Stimulated activated CD4-positive, alpha-beta T cell treated with anti-CD3 and anti-CD28 coated beads, Interleukin-4, amount 100 ng/mL, for 24 hours (primary cell): ENCODE data around the gene STK33.

Source experiments
- DNase-seq: peaks from one replicate; pipeline ENCODE4 v3.0.0-alpha.2; 2020

Gene STK33

DNA sequence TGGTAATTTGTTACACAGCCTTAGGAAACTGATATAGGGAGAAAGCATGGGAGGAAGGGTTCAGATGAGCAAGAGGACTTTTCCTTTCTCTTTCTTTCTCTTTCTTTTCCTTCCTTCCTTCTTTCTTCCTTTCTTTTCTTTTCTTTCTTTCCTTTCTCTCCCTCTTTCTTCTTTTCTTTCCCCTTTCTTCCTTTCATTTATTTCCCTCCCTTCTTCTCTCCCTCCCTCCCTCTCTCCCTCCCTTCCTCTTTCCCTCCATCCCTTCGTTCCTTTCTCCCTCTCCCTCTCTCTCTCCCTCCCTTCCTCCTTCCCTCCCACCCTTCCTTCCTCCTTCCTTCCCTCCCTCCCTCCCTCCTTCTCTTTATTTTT, 222.5 kb downstream of the STK33 start:
- DNase-seq: no peak

DNA sequence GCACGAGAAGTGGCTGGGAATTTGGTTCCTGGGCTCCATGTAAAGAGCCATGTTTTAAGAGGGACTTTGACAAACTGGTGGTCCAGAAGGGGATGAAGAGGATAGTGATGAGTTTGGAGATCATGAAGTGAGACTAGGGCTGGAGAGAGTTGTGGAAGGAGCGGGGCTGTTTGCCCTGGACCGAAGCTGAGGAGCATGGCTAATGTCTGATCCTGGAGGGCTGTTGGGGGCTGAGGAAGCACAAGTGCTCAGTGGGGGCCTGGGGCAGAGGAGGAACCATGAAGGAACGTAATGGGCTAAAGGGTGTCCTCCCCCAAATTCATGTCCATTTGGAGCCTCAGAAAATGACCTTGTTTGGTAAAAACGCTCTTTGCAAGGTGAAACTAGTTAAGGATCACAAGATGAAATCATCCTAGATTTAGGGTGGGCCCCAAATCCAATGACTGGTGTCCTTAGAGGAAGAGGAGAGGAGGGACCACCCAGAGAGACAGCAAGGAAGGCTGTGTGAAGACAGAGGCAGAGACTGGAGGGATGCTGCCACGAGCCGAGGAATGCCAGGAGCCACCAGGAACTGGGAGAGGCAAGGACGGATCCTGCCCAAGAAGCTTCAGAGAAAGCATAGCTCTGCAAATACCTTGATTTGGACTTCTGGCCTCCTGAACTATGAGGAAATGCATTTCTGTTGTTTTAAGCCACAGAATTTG, 223.1 kb downstream of the STK33 start:
- no peak for DNase-seq

DNA sequence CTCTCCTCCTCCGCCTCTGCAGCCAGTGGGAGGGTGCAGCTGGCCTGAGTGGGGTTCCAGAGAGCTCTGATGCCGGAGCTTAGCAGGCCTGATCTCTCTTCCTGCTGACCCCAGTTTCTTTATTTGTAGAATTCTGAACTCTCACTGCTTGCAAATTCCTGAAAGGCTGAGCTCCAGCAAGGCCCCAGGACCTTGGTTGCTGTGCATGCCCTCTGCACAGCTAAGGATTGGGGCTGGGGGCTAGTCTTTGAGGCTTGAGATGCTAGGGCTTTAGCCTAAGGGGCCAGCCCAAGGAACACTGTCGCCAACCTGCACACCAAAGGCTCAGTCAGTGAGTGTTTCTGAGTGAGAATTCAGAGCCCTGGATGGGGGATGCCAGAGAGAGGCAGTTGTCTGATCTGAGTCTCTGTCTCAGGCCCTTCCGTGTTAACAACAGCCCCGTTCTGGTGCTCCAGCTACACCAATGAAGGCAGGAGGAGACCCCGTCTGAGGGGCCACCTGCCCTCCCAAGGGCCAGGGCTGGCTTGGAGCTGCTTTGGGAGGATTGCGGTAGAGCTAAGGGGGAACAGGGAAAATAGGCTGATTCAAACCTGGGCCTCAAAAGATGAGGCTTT, 224.3 kb downstream of the STK33 start:
- no peak for DNase-seq

DNA sequence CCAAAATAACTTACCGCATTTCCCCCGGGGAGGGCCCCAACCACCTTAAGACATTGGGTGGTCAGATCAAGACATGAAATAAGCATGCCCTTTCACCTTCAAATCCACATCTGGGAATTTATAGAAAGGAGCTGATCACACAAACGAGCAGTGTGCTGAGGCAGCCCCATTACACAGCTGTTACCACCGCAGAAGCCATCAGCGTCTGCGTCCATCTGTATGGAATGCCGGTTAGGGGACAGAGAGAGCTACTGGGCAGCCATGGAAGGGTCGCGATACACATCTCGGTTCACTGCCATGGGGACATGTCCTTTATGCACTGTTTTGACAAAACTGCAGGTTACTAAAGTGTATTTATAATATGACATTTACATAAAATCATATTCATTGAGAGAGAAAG, 225.3 kb downstream of the STK33 start:
- DNase-seq: no peak

DNA sequence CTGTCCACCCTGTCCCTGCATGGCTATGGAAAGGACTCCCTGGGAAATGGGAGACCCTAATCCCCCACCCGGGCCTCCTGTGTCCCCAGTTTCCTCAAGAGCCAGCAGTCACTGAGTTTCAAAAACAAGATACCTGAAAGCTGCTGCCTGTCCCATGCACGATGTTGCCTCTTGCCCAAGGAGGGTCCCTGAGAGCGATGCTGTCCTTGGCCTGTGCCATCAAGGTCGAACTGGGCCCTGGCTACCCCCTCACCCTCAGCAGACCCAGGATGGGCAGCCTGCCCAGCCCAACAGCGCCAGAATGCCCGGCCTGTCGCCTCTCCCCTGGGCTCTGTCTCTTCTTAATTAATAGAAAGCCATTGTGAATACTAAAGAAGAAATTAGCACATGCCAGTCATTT, 225.8 kb downstream of the STK33 start:
- DNase-seq: no peak

DNA sequence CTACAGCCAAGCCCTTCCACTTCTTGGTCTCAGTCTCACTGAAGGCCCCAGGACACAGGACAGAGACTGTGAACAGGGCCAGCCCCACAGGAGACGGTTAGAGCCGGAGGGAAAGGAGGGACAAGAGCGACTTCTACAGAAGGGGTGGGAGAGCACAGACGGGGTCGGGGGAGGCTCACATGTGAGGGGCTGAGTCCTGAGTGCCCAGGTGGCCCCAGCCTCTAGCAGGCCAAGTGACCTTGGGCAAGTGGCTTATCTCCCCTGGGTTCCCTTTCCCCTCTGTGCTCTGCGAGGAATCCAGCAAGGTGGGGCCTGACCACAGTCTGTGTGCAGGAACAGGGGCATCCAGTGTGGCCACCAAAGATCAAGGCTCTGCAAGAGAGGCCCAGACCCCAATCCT, 227.7 kb downstream of the STK33 start:
- DNase-seq: no peak

DNA sequence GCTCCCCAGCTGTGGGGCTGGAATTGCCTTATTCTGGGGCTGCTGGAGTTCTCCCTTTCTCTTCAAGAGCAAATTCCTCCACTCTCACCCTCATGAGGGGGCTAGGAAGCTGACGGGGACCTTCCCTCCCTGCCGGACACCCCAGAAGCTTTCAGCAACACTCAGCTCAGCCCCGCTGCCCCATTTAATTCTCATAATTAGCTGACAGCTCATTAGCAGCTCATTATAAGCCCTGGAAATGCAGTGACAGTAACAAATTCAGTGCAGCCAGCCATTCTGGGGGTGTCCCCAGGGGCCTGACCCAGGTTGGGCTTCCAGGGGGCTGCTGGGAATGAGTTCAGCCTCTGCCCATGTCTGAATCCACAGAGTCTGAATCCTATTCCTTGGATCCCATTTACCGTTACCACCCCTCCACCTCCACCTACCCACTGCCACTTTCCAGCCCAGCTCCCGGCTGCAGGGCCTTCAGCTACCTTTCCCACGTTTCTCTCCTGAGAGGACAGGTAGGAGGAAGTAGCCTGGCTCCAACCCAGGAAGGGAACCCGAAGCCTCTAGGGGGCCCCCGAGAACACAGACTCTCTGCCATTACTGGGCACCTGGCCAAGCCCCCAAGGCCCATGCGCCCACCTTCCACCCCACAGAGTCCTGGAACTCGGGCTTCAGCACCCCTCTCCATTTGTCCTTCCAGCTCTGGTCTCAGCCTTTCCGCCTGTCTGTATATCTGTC, 228.6 kb downstream of the STK33 start:
- no peak for DNase-seq

DNA sequence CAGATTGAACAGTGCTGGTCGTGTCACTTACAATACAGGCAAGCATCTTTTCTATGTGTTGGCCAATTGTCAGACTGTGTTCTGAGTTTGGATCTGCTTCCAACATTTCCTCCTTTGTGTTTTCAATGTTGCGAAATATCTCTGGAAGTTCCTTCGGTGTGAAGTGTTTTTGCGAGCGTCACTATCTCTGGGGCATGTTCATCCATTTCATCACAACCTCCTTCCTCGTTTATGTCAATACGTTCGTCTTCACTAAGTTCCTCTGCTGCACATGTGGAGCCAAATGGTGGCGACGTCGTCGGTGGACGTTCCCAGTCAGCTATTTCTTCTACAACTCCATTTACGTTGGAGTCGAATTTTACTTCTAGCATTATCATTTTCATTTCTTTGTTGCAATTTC, 230.1 kb downstream of the STK33 start:
- DNase-seq: no peak

DNA sequence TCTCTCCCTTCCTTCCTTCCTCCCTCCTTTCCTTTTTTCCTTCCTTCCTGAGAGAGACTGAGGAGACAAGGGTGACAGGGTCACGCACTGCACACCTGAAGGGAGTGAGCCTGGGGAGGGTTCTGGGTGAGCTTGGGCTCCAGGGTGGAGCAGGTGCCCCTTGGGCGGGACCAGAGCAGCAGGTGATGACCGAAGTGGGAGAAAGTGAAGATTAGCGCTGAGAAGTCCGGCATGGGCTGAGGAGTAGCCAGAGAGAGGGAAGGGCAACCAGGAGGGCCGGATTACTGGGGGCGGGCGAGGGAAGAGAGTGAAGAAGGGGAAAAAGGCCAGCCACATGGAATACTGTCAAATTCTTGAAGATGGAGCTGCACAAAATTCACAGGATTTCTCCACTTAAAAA, 231.1 kb downstream of the STK33 start:
- no peak for DNase-seq

DNA sequence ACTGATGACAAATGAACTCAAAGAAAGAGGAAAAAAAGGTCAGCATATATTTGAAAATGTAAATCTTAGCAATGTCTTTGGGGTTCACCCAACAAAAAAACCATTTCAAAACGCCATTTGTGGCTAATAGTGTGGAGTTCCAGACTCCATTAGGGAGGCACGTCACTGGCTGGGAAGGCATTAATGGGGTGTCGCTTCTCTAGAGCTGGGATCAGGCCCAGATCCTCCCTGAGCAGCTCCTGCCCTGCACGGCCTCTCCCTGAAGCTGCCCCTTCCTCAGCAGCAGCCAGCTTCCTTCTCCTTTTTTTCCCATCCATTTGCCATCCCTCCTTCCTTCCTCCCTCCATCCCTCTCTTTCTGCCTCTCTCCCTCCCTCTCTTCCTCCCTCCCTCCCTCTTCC, 231.5 kb downstream of the STK33 start:
- no peak for DNase-seq

DNA sequence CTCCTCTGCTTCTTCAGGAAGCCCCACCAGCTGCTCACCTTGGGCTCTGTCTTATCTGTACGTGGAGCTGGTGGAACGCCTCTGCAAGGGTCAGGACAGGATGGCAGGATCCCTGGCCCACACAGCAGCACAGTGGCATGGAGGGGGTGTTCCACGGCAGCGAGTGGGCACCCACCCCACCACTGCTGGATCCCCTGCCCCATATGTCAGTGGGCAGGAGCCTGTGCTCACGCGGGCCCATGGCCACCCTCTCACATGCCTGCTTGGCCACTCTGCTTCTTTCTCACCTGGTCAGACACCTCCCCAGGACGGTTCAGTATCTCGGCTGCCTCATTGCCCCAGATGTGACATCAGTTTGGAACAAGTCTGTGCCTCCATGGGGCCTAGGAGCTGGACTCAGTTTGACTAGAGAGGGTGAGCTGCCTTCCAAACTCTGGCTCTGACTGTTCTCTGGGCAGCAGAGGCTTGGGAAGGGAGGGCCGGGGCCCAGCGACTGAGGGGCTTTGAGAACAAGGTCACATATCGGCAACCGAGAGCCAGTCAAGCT, 232.3 kb downstream of the STK33 start:
- DNase-seq: no peak

DNA sequence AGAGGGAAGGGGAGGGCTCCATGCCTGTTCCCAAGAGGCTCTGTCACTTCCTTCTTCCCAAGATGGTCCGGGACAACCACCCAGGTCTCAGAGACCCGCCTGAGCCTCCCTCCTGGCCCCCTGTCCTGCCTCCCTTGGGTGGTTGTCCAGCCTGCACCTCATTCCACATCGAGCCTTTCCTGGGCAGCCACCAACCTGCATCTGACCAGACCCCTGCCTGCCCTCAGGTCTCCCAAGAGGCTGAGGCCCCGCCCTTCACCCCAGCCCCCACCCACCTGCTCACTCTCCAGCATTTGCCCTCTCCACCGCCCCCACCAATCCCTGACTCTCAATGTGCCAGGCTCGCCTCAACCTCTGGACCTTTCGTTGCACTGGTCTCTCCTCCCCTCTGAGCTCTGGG, 232.8 kb downstream of the STK33 start:
- no peak for DNase-seq

DNA sequence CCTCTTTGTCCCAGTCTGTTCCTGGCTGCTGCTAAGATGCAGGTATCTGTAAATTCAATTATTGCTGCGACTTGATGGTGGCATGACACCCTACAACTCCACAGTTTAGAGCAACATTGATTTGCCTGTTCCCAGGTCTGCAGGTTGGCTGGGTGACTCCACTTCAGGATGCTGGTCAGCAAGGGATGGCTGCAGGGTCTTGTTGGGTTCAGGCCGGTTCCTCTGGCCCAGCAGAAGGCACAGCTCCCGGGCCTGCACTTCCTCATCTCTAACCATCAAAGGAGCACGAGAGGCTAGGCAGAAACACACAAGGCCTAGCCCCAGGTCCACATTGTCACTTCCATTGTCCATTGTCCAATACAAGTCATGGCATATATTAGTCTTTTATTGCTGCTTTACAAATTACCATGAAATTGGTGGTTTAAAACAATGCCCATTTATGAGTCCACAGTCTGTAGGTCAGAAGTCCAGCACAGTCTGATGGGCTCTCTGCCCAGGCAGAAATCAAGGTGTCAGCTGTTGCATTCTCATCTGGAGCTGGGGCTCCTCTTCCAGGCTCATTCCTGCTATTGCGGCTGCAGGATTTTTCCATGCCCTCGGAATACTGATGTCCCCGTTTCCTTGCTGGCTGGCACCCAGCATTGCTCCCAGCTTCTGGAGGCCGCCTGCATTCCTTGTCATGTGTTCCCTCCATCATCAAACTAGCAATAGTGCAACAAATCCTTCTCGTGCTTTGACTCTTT, 233.8 kb downstream of the STK33 start:
- DNase-seq: no peak

DNA sequence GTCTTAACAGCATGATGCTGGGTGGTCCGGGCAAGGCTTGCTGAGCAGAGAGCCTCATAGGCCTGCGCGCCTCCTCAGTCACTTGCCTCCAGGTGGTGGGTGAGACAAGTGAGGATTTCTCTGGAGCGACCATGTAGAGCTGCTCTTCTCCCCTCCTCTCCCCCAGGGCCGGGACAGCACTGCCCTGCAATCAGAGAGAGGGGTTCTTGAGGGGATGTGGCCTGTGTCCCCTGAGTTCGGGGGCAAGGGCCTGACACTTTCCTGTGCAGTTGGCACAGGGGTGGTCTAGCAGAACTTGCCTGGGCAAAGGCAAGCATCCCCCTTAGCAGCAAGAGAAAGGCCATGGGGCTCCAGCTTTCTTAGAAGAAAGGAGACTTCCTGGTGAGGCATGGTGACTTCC, 234.5 kb downstream of the STK33 start:
- no peak for DNase-seq

DNA sequence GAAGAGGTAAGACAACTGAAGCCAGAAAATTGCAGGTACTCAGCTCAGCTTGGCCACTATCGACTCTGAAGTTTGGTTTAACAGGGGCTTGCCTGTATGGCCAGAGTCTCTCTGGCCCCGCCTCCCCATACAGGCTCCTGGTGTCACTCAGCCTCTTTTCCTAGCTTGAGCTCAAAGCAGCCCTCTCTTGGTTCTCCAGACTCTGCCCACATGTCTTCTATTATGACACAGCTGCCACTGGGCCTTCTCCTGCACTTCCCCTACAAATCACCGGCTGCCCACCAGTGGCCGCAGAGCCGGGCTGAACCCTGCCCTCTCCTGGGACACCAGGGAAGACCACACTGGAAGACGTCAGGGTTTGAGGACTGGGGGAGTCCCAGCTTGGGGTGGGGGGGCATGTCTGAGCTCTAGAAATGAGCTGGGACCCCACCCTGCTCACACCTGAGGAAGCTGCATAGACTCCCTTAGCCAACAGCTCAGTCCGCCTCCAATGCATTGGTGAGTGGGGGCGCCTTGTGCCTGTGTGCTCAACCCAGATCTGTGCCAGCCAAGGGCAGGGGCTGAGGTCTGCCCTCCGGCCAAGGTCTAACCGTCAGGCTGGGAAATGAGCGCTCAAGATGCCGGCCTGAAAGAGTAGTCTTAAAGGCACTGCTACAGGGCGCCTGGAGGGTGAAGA, 236.0 kb downstream of the STK33 start:
- DNase-seq: no peak

DNA sequence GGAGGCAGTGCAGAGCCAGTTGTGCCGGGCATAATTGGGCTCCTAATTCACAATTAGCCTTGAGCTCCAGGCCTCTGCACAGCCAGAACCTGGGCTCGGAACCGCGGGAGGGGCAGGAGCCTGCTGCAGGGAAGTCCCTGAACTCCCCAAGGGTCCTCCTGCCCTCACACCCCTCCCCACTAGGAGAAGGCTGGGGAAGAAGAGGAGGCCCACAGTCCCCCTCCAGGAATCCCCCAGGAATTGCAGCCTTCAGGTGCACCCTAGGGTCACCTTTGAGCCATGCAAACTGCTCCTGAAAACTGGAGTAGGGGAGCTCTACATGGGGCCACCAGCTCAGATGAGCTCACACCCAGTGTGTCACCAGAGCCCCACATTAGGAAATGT, 236.5 kb downstream of the STK33 start:
- no peak for DNase-seq

DNA sequence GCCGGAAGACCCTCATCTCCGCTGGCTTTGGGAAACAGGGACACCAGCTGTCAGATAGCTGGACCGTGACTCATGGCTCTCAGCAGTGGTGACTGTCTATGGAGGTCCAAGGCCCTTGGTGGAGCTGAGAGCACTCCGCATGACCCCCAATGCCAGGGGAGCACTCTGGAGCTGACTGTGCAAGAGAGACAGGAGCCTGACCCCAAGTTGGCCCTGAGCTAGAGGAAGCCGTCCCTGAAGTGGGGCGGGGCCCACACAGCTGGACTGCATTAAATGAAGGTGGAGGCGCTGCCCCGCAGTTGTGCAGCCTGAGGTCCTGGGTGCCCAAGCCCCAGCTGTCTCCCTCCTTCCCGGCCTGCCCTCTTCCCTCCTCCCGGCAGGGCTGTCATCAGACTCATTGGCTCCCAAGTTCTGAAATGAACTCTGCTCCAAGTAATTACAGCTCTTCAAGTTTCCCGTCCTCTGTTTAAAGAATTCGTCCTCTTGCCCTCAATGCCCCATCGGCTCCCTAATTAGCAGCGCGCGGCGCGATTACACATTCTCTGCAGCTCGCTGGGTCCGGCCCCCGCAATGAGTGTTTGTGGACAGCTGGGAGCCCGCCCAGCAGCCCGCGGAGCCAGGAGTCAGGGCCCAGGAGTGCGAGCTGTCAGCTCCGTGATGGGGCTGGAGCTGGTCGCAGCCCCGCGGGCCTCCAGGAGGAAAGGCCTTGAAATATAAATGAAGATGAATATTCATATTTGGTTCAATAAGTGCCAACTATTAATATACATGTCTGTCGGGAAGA, 237.1 kb downstream of the STK33 start:
- no peak for DNase-seq

DNA sequence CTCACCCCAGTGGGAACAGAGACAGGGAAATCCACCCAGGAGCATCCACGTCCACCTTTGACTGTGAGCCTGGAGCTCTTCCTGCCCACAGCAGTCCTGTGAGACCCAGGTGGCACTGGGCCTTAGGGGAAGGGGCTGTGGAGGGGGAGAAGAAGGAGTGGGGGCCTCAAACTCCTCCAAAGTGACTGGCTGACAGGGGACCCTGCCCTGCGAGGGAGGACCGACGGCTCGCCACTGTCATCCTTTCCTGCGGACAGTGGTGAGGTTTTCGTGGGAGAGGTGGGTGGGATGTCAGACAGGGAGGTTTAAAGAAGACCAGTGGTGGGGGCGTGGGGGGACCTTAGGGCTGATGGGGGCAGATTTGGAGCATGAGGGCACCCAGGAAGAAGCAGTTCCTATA, 237.8 kb downstream of the STK33 start:
- DNase-seq: no peak

DNA sequence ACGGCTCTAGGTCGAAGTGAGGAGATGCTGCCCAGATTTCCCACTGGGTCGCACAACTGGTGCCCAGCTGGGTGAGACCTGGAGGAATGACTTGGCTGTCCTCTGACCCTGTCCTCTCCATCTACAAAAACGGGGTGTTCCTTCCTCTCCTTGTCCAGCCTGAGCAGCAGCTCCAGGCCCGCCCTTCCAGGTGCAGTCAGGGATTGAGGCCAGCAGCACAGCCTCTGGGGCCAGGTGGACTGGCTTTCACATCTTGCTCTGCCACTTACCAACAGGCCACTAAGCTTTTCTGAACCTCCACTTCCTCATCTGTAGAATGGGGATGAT, 238.6 kb downstream of the STK33 start:
- DNase-seq: no peak

DNA sequence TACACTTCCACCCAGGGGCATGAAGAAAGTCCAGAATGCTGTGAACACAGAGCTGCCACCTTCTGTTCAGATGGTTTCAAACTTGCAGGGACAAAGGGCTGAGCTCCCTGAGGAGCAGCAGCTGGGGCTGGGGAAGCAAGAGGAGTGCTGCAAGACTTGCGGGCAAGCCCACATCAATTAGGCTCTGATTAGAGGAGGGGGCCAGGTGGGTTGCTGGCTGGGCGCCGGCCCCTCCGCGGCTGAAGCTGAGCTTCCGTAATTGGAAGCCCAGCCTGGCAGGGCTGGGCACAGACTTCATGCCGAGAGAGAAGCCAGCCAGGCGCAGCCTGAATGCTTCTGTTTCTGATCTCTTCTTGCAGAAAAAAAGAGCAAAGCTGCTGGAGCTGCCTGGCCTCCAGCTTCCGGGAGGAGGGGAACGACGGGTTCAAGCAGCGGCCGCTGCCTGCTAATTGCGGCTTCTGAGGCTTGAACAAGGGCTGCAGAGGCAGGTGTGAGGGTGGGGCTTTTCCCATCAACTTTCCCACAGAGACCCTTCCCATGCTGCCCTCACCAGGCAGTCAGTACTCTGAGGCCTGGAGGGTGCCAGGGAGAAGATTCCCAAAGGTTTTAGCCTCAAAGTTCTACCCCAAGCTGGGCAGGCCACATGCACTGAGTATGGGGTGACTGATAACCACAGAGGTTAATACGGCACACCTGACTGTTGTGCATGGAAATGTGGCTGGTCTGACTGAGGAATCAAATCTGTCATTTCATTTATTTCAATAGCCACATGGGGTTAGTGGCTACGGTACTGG, 239.2 kb downstream of the STK33 start:
- no peak for DNase-seq

DNA sequence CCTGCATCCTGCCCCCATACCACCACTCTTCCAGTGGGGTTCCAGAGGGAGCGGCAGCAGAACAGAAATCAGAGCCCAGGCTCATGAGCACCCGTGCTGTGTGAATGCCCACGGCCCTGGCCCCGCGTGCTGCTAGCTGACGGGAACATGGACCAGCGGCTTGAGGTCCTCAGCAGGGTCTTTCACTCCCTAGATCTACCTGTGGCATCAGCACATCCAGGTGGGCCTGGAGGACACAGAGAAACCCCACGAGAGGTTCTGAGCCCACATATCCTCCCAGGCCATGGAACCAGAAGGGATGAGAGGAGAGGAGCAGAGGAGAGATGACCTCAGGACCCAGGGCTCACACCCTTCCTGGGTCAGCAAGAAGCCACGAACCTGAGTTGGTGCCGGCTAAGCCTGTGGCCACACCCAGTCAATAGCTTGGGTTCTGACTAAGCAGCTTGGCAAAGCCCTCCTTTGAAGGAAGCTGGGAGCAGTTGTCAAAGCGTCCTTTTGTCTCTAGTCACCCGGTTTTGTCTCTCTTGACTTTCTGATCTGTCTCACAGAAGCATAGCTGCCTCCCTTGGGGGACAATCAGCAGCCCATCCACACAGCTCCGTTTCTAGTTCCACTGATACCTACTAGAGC, 241.0 kb downstream of the STK33 start:
- DNase-seq: no peak
